Activated naive CD4-positive, alpha-beta T cell treated with anti-CD3 and anti-CD28 coated beads, Interleukin-2, amount 50 U/mL, for 16 hours (primary cell): ENCODE data around the gene PCDHA3.
A peak's percentile ranks its signal among the peaks of the same experiment; 100 is the strongest.
"Not testable (repeated sequence)": the region's sequence is repeated elsewhere in the genome, so short reads cannot be mapped to it uniquely, and the experiment has no call there.

Source experiments
- DNase-seq: peaks from one replicate; pipeline ENCODE4 v3.0.0-alpha.2; 2020

Gene PCDHA3

DNA sequence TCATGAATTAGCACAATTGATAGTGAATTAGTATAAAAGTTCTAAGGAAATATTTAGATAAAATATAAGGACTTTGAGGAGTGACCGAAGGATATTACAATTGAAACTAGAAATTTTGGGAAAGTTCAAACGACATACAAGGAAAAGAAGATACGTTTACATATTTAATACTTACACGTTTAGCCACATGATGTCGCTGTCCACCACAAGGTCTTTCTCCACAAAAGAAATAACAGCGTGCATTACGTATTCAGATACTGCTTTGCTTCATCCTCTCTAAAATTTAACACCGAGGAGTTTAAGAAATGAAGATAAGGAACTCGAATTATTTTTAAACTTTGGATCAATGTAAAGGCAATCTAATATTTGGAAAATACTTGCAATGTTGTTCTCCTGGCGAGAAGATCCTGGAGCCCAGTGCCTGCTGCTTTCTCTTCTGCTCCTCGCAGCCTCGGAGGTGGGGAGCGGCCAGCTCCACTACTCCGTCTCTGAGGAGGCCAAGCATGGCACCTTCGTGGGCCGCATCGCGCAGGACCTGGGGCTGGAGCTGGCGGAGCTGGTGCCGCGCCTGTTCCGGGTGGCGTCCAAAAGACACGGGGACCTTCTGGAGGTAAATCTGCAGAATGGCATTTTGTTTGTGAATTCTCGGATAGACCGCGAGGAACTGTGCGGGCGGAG, at the start of gene PCDHA3:
Gene PCDHA3 (plus strand): TSS at position 242 of the 678 bp plus-strand sequence.
- DNase-seq, result no peak

DNA sequence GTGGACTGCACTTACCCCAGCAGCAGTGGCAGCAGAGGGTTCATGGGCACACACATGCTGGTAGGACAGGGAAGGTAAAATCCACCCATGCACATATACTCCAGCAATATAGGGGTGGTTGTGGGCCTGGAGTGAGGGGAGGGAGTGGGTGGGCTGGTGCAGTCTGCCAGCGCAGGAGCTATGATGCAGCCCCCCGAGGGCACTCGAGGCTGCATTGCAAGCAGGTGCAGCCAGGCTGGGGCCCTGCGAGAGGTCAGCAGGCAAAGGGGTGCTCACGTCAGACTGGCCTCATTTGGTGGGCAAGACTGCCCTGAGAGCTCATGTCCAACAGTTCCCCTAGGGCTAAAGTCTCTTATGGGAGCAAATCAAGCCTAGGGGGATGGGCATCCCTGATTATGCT, 47.3 kb upstream of the PCDHA3 start:
- no peak for DNase-seq

DNA sequence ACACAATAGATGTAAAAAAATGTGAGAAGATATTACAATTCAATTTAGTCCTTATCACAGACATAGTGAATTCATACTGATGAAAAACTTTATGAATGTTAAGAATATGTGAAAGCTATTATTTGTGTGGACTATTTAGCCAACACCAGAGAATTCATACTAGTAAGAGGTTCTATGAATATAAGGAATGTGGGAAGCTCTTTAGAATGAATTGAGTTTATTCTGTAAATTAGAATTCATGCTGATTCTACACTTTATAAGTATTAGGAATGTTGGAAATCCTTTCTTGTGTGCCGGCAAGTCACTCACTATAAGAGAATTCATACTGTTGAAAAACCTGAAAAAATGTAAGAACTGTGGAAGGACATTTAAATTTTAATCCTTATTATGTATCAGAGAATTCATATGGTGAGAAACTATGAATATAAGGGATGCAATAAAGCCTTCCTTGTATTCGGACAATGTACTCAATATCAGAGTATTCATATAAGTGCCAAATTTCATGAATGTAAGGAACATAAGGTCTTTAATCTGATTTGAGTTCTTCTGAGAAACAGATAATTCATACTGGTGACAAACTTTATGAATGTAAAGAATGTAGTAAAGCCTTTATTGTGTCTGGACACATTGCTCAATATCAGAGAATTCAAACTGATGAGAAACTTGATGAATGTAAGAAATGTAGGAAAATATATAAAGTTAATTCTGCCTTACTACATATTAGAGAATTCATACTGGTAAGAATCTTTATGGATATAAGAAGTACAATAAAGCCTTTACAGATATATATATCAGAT, 36.5 kb upstream of the PCDHA3 start:
- no peak for DNase-seq

DNA sequence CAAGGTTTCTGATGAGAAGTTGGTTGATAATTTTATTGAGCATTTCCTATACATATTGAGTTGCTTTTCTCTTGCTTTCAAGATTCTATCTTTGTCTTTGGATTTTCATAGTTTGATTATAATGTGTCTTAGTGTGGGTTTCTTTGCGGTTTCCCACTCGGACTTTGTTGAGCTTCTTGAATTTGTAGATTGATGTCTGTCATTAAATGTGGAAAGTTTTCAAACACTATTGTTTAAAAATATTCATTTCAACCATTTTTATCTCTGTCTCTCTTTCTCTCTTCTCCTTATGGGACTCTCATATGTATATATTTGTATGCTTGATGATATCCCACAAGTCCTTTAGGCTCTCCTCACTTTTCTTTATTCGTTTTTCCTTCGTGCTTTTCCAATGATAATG, 33.4 kb upstream of the PCDHA3 start:
- no peak for DNase-seq

DNA sequence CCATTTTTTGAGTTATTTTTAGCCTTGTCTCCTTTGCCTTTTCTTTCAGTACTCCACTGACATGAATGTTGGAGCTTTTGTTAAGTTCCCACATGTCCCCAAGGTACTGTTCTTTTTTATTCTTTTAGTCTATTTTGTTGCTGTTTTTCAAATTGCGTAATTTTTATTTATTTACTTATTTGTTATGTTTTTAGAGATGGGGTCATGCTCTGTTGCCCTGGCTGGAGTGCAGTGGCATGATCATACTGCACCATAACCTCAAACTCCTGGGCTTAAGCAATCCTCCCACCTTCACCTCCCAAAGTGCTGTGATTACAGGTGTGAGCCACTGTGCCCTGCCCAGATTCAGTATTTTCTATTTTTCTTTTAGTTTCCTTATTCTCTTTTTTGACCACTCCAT, 20.3 kb upstream of the PCDHA3 start:
- no peak for DNase-seq

DNA sequence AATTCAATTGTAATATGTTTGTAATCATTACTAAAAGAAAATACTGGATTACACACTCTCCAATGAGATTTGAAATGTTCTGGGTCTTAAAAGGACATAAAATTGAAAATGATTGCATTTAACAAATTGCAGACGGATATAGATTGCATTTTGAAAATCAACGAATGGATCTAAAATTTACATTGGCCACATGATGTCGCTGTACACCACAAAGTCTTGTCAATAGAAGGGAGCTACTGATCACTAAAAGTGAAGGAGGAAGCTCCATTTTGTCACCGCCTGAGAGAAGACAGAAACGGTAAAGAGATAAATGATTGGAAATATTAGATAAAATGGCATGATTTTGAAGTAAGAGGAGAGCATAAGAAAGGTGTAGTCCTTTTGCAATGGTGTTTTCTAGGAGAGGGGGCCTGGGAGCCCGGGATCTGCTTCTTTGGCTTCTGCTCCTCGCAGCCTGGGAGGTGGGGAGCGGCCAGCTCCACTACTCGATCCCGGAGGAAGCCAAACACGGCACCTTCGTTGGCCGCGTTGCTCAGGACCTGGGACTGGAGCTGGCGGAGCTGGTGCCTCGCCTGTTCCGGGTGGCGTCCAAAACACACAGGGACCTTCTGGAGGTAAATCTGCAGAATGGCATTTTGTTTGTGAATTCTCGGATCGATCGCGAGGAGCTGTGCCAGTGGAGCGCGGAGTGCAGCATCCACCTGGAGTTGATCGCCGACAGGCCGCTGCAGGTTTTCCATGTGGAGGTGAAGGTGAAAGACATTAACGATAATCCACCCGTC, 14.8 kb upstream of the PCDHA3 start, which contains the start of gene PCDHA1:
Gene PCDHA1 (plus strand): TSS at position 236 of the 782 bp plus-strand sequence.
- DNase-seq, result no peak

DNA sequence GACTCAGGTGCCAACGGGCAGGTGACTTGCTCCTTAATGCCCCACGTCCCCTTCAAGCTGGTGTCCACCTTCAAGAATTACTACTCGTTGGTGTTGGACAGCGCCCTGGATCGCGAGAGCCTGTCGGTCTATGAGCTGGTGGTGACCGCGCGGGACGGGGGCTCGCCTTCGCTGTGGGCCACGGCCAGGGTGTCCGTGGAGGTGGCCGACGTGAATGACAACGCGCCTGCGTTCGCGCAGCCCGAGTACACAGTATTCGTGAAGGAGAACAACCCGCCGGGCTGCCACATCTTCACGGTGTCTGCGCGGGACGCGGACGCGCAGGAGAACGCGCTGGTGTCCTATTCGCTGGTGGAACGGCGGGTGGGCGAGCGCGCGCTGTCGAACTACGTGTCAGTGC, 13.4 kb upstream of the PCDHA3 start:
- not testable (repeated sequence) for DNase-seq

DNA sequence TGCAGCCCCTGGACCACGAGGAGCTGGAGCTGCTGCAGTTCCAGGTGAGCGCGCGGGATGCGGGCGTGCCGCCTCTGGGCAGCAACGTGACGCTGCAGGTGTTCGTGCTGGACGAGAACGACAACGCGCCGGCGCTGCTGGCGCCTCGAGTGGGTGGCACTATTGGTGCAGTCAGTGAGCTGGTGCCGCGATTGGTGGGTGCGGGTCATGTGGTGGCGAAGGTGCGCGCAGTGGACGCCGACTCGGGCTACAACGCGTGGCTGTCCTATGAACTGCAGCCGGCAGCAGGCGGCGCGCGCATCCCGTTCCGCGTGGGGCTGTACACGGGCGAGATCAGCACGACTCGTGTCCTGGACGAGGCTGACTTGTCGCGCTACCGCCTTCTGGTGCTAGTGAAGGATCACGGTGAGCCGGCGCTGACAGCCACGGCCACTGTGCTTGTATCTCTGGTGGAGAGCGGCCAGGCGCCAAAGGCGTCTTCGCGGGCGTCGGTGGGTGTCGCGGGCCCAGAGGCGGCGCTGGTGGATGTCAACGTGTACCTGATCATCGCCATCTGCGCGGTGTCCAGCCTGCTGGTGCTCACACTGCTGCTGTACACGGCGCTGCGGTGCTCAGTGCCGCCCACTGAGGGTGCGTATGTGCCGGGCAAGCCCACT, 12.9 kb upstream of the PCDHA3 start:
- DNase-seq, result not testable (repeated sequence)

DNA sequence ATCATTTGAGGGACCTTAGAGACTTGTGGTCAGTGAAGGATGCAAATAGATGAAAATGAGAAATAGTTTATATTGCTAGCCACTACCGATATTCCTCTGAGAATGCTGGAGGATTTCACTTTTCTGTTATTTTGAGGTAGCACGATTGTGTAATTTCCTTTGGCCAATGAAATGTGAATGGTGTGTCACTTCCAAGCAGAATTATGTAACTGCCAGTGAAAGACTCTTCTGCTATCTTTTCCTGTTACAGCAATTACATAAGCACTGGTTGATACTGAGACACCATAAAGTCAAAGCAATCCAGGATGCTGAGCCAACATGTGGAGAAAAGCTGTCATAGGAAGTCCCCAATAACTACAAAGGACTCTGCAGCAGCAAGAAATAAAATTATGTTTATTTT, 9.8 kb upstream of the PCDHA3 start:
- no peak for DNase-seq

DNA sequence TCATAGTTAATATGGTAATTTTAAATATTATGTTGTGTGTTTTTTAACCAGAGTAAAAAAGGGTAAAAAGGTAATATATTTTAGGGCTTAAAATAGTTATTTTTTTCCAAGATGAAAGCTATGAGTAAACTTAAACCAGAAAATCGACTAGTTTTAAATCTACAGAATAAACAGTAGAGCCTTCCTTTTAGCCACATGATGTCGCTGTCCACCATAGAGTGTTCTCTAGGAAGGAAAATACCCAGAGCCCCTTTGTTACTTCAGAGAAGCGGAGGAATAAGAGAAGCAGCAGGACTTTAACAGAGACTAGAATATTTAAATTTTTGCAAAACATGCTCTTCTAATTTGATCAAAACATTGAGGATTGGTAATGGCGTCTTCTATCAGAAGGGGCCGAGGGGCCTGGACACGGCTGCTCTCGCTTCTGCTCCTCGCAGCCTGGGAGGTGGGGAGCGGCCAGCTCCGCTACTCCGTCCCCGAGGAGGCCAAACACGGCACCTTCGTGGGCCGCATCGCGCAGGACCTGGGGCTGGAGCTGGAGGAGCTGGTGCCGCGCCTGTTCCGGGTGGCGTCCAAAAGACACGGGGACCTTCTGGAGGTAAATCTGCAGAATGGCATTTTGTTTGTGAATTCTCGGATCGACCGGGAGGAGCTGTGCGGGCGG, 6.1 kb upstream of the PCDHA3 start, which contains the start of gene PCDHA2:
Gene PCDHA2 (plus strand): TSS at position 258 of the 664 bp plus-strand sequence.
- no peak for DNase-seq

DNA sequence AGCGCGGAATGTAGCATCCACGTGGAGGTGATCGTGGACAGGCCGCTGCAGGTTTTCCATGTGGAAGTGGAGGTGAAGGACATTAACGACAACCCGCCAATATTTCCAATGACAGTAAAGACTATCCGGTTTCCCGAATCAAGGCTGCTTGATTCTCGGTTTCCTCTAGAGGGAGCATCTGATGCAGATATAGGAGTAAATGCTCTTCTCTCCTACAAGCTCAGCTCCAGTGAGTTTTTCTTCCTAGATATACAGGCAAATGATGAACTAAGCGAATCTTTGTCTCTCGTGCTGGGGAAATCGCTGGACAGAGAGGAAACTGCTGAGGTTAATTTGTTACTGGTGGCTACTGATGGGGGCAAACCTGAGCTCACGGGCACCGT, 5.6 kb upstream of the PCDHA3 start:
- DNase-seq, result no peak

DNA sequence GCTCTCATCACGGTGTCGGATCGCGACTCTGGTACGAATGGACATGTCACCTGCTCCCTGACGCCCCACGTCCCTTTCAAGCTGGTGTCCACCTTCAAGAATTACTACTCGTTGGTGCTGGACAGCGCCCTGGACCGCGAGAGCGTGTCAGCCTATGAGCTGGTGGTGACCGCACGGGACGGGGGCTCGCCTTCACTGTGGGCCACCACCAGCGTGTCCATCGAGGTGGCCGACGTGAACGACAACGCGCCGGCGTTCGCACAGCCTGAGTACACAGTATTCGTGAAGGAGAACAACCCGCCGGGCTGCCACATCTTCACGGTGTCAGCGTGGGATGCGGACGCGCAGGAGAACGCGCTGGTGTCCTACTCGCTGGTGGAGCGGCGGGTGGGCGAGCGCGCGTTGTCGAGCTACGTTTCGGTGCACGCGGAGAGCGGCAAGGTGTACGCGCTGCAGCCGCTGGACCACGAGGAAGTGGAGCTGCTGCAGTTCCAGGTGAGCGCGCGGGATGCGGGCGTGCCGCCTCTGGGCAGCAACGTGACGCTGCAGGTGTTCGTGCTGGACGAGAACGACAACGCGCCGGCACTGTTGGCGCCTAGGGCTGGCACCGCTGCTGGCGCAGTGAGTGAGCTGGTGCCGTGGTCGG, 4.7 kb upstream of the PCDHA3 start:
- DNase-seq, result not testable (repeated sequence)

DNA sequence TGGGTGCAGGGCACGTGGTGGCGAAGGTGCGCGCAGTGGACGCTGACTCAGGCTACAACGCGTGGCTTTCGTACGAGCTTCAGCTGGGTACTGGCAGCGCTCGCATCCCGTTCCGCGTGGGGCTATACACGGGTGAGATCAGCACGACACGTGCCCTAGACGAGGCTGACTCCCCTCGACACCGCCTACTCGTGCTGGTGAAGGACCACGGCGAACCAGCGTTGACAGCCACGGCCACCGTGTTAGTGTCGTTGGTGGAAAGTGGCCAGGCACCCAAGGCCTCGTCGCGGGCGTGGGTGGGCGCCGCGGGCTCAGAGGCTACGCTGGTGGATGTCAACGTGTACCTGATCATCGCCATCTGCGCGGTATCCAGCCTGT, 4.2 kb upstream of the PCDHA3 start:
- no peak for DNase-seq

DNA sequence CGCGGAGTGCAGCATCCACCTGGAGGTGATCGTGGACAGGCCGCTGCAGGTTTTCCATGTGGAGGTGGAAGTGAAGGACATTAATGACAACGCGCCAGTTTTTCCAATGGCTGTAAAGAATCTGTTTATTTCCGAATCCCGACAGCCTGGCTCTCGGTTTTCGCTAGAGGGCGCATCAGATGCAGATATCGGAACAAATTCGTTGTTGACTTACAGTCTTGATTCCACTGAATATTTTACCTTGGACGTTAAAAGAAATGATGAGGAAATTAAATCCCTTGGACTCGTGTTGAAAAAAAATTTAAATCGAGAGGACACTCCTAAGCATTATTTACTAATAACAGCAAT, 611 bp downstream of the PCDHA3 start:
- DNase-seq, result no peak

DNA sequence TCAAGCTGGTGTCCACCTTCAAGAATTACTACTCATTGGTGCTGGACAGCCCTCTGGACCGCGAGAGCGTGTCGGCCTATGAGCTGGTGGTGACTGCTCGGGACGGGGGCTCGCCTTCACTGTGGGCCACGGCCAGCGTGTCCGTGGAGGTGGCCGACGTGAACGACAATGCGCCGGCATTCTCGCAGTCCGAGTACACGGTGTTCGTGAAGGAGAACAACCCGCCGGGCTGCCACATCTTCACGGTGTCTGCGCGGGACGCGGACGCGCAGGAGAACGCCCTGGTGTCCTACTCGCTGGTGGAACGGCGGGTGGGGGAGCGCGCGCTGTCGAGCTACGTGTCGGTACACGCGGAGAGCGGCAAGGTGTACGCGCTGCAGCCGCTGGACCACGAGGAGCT, 1.5 kb downstream of the PCDHA3 start:
- DNase-seq, result not testable (repeated sequence)

DNA sequence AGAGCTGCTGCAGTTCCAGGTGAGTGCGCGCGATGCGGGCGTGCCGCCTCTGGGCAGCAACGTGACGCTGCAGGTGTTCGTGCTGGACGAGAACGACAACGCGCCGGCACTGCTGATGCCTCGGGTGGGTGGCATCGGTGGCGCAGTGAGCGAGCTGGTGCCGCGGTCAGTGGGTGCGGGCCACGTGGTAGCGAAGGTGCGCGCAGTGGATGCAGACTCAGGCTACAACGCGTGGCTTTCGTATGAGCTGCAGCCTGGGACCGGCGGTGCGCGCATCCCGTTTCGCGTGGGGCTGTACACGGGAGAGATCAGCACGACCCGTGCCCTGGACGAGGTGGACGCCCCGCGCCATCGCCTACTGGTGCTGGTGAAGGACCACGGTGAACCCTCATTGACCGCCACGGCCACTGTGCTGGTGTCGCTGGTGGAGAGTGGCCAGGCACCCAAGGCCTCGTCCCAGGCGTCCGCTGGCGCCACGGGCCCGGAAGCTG, 2.0 kb downstream of the PCDHA3 start:
- peak; percentile 9 for DNase-seq

DNA sequence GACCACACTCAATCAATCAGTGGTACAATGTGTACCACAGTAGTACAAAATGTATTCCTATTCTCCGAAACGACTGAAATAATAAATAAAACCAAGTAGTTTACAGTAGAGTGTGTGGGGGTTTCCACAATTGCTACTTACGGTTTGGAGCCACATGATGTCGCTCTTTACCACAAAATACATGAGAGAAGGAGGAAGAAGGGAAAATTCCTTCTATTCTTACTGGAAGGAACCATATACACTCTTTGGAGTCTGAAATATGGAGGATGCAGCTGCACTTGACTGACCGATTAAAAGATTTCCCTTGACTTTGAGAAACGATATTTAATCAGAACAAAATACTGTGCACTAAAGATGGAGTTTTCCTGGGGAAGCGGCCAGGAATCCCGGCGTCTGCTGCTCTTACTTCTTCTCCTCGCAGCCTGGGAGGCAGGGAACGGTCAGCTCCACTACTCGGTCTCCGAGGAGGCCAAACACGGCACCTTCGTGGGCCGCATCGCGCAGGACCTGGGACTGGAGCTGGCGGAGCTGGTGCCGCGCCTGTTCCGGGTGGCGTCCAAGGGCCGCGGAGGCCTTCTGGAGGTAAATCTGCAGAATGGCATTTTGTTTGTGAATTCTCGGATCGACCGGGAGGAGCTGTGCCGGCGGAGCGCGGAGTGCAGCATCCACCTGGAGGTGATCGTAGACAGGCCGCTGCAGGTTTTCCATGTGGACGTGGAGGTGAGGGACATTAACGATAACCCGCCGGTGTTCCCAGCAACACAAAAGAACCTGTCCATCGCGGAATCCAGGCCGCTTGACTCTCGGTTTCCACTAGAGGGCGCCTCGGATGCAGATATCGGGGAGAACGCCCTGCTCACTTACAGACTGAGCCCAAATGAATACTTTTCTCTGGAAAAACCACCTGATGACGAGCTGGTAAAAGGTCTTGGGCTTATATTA, 6.2 kb downstream of the PCDHA3 start, which contains the start of gene PCDHA4:
Gene PCDHA4 (plus strand): TSS at position 235 of the 942 bp plus-strand sequence.
- no peak for DNase-seq

DNA sequence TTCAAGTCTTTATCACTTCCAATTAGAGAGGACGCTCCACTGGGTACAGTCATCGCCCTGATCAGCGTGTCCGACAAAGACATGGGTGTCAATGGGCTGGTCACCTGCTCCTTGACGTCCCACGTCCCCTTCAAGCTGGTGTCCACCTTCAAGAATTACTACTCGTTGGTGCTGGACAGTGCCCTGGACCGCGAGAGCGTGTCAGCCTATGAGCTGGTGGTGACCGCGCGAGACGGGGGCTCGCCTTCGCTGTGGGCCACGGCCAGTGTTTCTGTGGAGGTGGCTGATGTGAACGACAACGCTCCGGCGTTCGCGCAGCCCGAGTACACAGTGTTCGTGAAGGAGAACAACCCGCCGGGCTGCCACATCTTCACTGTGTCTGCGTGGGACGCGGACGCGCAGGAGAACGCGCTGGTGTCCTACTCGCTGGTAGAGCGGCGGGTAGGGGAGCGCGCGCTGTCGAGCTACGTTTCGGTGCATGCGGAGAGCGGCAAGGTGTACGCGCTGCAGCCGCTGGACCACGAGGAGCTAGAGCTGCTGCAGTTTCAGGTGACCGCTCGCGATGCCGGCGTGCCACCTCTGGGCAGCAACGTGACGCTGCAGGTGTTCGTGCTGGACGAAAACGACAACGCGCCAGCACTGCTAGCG, 7.5 kb downstream of the PCDHA3 start:
- DNase-seq, result not testable (repeated sequence)

DNA sequence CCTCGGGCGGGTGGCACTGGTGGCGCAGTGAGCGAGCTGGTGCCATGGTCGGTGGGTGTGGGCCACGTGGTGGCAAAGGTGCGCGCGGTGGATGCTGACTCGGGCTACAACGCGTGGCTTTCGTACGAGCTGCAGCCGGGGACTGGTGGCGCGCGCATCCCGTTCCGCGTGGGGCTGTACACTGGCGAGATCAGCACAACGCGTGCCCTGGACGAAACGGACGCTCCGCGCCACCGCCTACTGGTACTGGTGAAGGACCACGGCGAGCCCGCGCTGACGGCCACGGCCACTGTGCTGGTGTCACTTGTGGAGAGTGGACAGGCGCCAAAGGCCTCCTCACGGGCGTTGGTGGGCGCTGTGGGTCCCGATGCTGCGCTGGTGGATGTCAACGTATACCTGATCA, 8.0 kb downstream of the PCDHA3 start:
- DNase-seq, result no peak
